Body of pancreas (tissue), 4 donors: ENCODE measurements around the gene EED. TPM values are rescaled to one million over a fixed set of nuclear protein-coding genes. Genes with fewer than 3 reads are reported as not detected.

Experiments used
- ATAC-seq: fragments of 150-250 bp; one replicate; pipeline ENCODE4 v1.9.1; 2016
- DNase-seq, 4 donors: peaks; one replicate each; pipeline ENCODE4 v3.0.0-alpha.2; 2019
- H3K27ac ChIP-seq, 4 donors: fragments of 200-600 bp; sonication (generic); 1 replicate in 3 of 4; 2 replicates in 1 of 4; pipeline versions ENCODE4 v1.5.1 to v1.6.1; 2016 to 2019; ENCODE audit warnings: mild to moderate bottlenecking in 1 of 4, mixed read lengths in 1 of 4, moderate library complexity in 1 of 4
- H3K27me3 ChIP-seq, 2 donors: fragments of 200-600 bp; sonication (generic); one replicate each; pipeline ENCODE4 v1.6.0; 2016; ENCODE audit warnings: mild to moderate bottlenecking in 1 of 2
- H3K36me3 ChIP-seq, 2 donors: fragments of 200-600 bp; sonication (generic); replicated peaks in 1 of 2; 2 replicates each; pipeline ENCODE4 v1.5.1; 2016; ENCODE audit warnings: low read depth in 2 of 2; ENCODE audit not compliant: insufficient read depth in 1 of 2
- H3K4me1 ChIP-seq: fragments of 200-600 bp; sonication (generic); one replicate; pipeline ENCODE4 v1.6.0; 2016
- H3K4me3 ChIP-seq, 2 donors: fragments of 200-600 bp; sonication (generic); 1 replicate in 1 of 2; 2 replicates in 1 of 2; pipeline ENCODE4 v1.5.1; 2016 to 2019
- H3K9me3 ChIP-seq, 3 donors: fragments of 200-600 bp; sonication (generic); 1 replicate in 2 of 3; 2 replicates in 1 of 3; pipeline ENCODE4 v1.5.1; 2016
- CTCF ChIP-seq, 7 experiments: fragments of 450-650 bp in 4 of 7; fragments of 200-600 bp in 3 of 7; sonication (generic) in 3 of 7; IDR thresholded peaks; one replicate each; pipeline ENCODE4 v1.5.1; 2016 to 2019; ENCODE audit warnings: antibody characterized with exemption in 7 of 7
- POLR2A ChIP-seq, 3 donors: fragments of 450-650 bp; IDR thresholded peaks; one replicate each; pipeline ENCODE4 v1.6.1; 2016; ENCODE audit warnings: antibody characterized with exemption in 3 of 3, mild to moderate bottlenecking in 2 of 3
- WGBS, 2 donors: methylation state at CpG; one replicate each; pipeline ENCODE4 v1.1.5; 2017; 5-methylcytosine and 5-hydroxymethylcytosine counted together
- intact Hi-C: fragments of 100-400 bp; cut with DNase I; formaldehyde crosslinking; loops from one replicate; pipeline ENCODE4 v1.15.1; 2023
- total RNA-seq, 2 donors: library from RNA; depleted of rRNA; stranded (reverse); fragments of >200 nt; gene quantifications; one replicate each; pipeline ENCODE4 v1.1.0, GENCODE V29; 2016

EED gene
- total RNA-seq, 2 donors from 2014 or later, result 14.5 to 20.1 TPM

DNA sequence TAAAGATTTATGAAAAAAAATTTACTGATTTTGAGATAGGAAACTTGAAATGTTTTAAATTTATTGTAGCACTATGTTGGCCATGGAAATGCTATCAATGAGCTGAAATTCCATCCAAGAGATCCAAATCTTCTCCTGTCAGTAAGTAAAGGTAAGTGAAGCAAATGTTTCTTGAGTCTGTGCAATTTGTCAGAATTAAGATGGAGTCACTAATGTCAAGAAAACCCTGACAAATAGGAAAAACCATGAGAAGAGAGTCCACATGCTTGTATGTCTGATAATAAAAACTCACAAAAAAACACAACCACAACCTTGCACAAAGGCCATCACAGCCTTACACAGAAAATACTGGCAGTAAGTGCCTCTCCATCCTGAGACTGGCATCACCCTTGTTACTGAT, 12.9 kb downstream of the EED start:
- H3K4me1 ChIP-seq, result peaks cover 4% of the 10 kb centered on the region
- TF ChIP-seq CTCF (IDR thresholded peaks at IDR 0.05), result no peak
- no peak for TF ChIP-seq POLR2A (IDR thresholded peaks at IDR 0.05)
- H3K4me3 ChIP-seq, result no peak overlapping the region
- H3K27ac ChIP-seq, result no peak overlapping the region
- no peaks in the 10 kb centered on the region for H3K9me3 ChIP-seq
- no peaks in the 10 kb centered on the region for H3K27me3 ChIP-seq
- intact Hi-C loops, result no loop called here
- no peak for ATAC-seq
- H3K36me3 ChIP-seq, result peaks cover 0 to 5% of the 10 kb centered on the region in 2 donors
- no peak for DNase-seq

DNA sequence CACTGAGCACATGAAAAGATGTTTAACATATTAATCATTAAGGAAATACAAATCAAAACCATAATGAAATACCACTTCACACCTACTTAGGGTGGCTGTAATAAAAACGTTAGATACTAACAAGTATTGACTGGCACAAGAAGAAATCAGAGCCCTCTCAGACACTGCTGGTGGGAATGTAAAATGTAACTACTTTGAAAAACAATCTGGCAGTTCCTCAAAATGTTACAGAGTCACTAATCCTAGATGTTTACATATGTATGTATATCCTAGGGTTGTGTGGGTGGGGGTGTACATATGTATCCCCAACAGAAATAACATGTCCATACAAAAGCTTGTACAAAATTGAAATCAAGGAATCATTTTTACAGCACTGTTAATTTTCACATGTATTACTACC, 15.2 kb downstream of the EED start:
- no peak overlapping the region for H3K4me3 ChIP-seq
- WGBS, 2 donors, result 10 to 33% methylated on average over 1 of the region's 1 CpG
- H3K27me3 ChIP-seq, result no peaks in the 10 kb centered on the region
- ATAC-seq (no peak), DNase-seq (no peak)
- H3K4me1 ChIP-seq, result no peaks in the 10 kb centered on the region
- no peak overlapping the region for H3K27ac ChIP-seq
- TF ChIP-seq CTCF (IDR thresholded peaks at IDR 0.05) (no peak), POLR2A (IDR thresholded peaks at IDR 0.05) (no peak)
- intact Hi-C loops, result no loop called here
- peaks cover 0 to 5% of the 10 kb centered on the region in 2 donors for H3K36me3 ChIP-seq
- no peaks in the 10 kb centered on the region for H3K9me3 ChIP-seq

DNA sequence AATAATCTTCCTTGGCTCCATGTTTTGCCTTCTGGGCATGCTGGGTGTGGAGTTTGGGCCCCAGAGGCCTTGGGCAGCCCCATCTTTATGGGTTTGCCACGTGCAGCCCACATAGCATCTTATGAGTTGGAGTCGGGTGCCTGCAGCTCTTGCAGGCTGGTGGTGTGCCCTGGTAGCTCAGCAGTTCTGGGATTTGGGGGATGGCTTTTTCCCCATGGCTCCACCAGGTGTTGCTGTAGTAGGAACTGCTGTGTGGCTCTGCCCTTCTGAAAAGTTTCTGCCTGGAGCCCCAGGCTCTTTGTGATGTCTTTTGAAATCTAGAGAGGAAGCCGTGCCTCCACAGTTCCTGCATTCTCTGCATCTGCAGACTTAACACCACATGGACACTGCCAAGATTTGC, 16.8 kb downstream of the EED start:
- no peaks in the 10 kb centered on the region for H3K9me3 ChIP-seq
- no peak for TF ChIP-seq CTCF (IDR thresholded peaks at IDR 0.05)
- TF ChIP-seq POLR2A (IDR thresholded peaks at IDR 0.05), result no peak

DNA sequence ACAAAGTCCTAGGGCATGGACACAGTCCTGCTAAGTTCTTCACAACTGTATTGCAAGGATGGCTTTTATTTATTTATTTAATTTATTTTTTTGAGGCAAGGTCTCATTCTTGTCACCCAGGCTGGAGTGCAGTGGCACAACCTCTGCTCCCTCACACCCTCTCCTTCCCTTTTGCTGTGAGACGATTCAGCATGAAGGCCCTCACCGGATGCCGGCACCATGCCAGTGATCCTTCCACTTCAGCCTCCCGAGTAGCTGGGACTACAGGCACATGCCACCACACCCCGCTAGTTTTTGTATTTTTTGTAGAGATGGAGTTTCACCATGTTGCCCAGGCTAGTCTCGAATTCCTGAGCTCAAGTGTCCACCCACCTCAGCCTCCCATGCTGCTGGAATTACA, 17.8 kb downstream of the EED start:
- no peaks in the 10 kb centered on the region for H3K4me1 ChIP-seq
- H3K27ac ChIP-seq, result no peak overlapping the region
- peaks cover 0 to 5% of the 10 kb centered on the region in 2 donors for H3K36me3 ChIP-seq
- DNase-seq (no peak), ATAC-seq (no peak)
- TF ChIP-seq POLR2A (IDR thresholded peaks at IDR 0.05), result no peak
- TF ChIP-seq CTCF (IDR thresholded peaks at IDR 0.05), result no peak
- 93 to 95% methylated on average over 6 of the region's 6 CpGs for WGBS, 2 donors
- intact Hi-C loops, result no loop called here
- no peaks in the 10 kb centered on the region for H3K9me3 ChIP-seq
- H3K4me3 ChIP-seq, result no peak overlapping the region
- H3K27me3 ChIP-seq, result no peaks in the 10 kb centered on the region

More for the DNA sequence above, 16.8 kb downstream of the EED start:
- Histone ChIP-seq H3K4me3 (no peak overlapping the region), H3K27ac (no peak overlapping the region), H3K27me3 (no peaks in the 10 kb centered on the region), H3K36me3 (peaks cover 0 to 5% of the 10 kb centered on the region in 2 donors), H3K4me1 (no peaks in the 10 kb centered on the region)
- ATAC-seq (no peak), DNase-seq (no peak)
- intact Hi-C loops, result no loop called here
- WGBS, 2 donors, result 93 to 100% methylated on average over 2 to 3 of the region's 3 CpGs

GRCh38 chr11:86264649-86265048, 20.1 kb downstream of the EED start:
- no peak overlapping the region for H3K27ac ChIP-seq
- peaks cover 0 to 2% of the 10 kb centered on the region in 2 donors for H3K36me3 ChIP-seq
- intact Hi-C loops, result no loop called here
- no peaks in the 10 kb centered on the region for H3K4me1 ChIP-seq
- DNase-seq (no peak), ATAC-seq (no peak)
- WGBS, 2 donors, result 88 to 93% methylated on average over 2 of the region's 2 CpGs
- H3K4me3 ChIP-seq, result no peak overlapping the region
- TF ChIP-seq POLR2A (IDR thresholded peaks at IDR 0.05) (no peak), CTCF (IDR thresholded peaks at IDR 0.05) (no peak)
- no peaks in the 10 kb centered on the region for H3K27me3 ChIP-seq
- no peaks in the 10 kb centered on the region for H3K9me3 ChIP-seq
